DND-41 (cell line): ENCODE results near the gene TPPP.

ENCODE experiments used
- ATAC-seq: fragments of 200-7000 bp; cut with Tn5 transposase; 3 replicates; pipeline ENCODE4 v1.9.1; 2021; ENCODE audit warnings: low read depth; ENCODE audit not compliant: insufficient read depth
- DNase-seq: peaks from one replicate; pipeline ENCODE4 v3.0.0-alpha.2; 2020
- H2AFZ ChIP-seq: 2 replicates; pipeline ENCODE4 v1.6.0; 2012; ENCODE audit warnings: low read depth, low read length
- H3K27ac ChIP-seq: 2 replicates; pipeline ENCODE4 v1.5.1; 2012; ENCODE audit warnings: low read length, inconsistent platforms
- H3K27me3 ChIP-seq: fragments of 200-600 bp; sonication (generic); 2 replicates; pipeline ENCODE4 v1.6.0; 2012; ENCODE audit warnings: low read length, mild to moderate bottlenecking, inconsistent platforms; ENCODE audit not compliant: insufficient read depth, poor library complexity
- H3K36me3 ChIP-seq: 2 replicates; pipeline ENCODE4 v1.5.1; 2012; ENCODE audit warnings: low read length, inconsistent platforms; ENCODE audit not compliant: insufficient read depth
- H3K4me1 ChIP-seq: 2 replicates; pipeline ENCODE4 v1.5.1; 2012; ENCODE audit warnings: mild to moderate bottlenecking, low read length; ENCODE audit not compliant: insufficient read depth
- H3K4me2 ChIP-seq: 2 replicates; pipeline ENCODE4 v1.6.0; 2012; ENCODE audit warnings: mild to moderate bottlenecking, moderate library complexity, low read length, inconsistent platforms; ENCODE audit not compliant: insufficient read depth
- H3K4me3 ChIP-seq, 2 experiments: fragments of 200-600 bp in 1 of 2; shearing (Covaris generic) in 1 of 2; 2 replicates each; pipeline ENCODE4 v1.5.1; 2012 to 2016; ENCODE audit warnings: inconsistent platforms in 2 of 2, low read length in 2 of 2, mild to moderate bottlenecking in 2 of 2, low read depth in 1 of 2, moderate library complexity in 1 of 2
- H3K79me2 ChIP-seq: 2 replicates; pipeline ENCODE4 v1.6.0; 2012; ENCODE audit warnings: low read length, inconsistent platforms; ENCODE audit not compliant: insufficient read depth
- H3K9ac ChIP-seq: 2 replicates; pipeline ENCODE4 v1.6.0; 2012; ENCODE audit warnings: low read depth, mild to moderate bottlenecking, inconsistent platforms, low read length, moderate library complexity
- H3K9me3 ChIP-seq: 2 replicates; pipeline ENCODE4 v1.5.1; 2012; ENCODE audit warnings: low read length, moderate library complexity, mild to moderate bottlenecking, inconsistent platforms; ENCODE audit not compliant: insufficient read depth, severe bottlenecking
- H4K20me1 ChIP-seq: 2 replicates; pipeline ENCODE4 v1.6.0; 2012; ENCODE audit warnings: low read length; ENCODE audit not compliant: insufficient read depth
- CTCF ChIP-seq: IDR thresholded peaks from 2 replicates; pipeline ENCODE4 v1.5.1; 2012; ENCODE audit warnings: borderline replicate concordance, low read length, moderate library complexity, mild to moderate bottlenecking; ENCODE audit not compliant: poor library complexity, severe bottlenecking; ENCODE audit errors: extremely low read depth
- EZH2 ChIP-seq: IDR thresholded peaks from 3 replicates; pipeline ENCODE4 v1.6.1; 2012; ENCODE audit warnings: borderline replicate concordance, low read depth, mild to moderate bottlenecking, moderate library complexity, low read length, inconsistent platforms; ENCODE audit not compliant: severe bottlenecking

TPPP gene

GRCh38 chr5:640461-641330 lies 52.5 kb downstream of the TPPP start:
- H3K36me3 ChIP-seq = peaks cover 94% of the 10 kb centered on the region
- ATAC-seq = no peak
- no peak for DNase-seq

GRCh38 chr5:639584-640213 lies 53.5 kb downstream of the TPPP start:
- no peak for ATAC-seq
- no peak overlapping the region for H3K9ac ChIP-seq
- H3K4me1 ChIP-seq = no peaks in the 10 kb centered on the region
- H3K4me3 ChIP-seq = no peak overlapping the region
- TF ChIP-seq CTCF = no peak
- no peak for TF ChIP-seq EZH2
- no peaks in the 10 kb centered on the region for H3K27me3 ChIP-seq
- H3K9me3 ChIP-seq = no peaks in the 10 kb centered on the region
- no peak overlapping the region for H3K4me2 ChIP-seq
- DNase-seq = no peak
- no peak overlapping the region for H2AFZ ChIP-seq
- H3K79me2 ChIP-seq = no peaks in the 10 kb centered on the region
- H3K27ac ChIP-seq = no peak overlapping the region
- H4K20me1 ChIP-seq = peaks cover 28% of the 10 kb centered on the region
- peaks cover 95% of the 10 kb centered on the region for H3K36me3 ChIP-seq

More at GRCh38 chr5:640461-641330, 52.5 kb downstream of the TPPP start:
- no peak overlapping the region for H3K4me3 ChIP-seq
- no peak overlapping the region for H3K4me2 ChIP-seq
- no peaks in the 10 kb centered on the region for H3K4me1 ChIP-seq
- H3K79me2 ChIP-seq = no peaks in the 10 kb centered on the region
- H3K9ac ChIP-seq = no peak overlapping the region
- TF ChIP-seq CTCF (no peak), EZH2 (no peak)
- H2AFZ ChIP-seq = no peak overlapping the region
- no peak overlapping the region for H3K27ac ChIP-seq
- peaks cover 26% of the 10 kb centered on the region for H4K20me1 ChIP-seq
- no peaks in the 10 kb centered on the region for H3K27me3 ChIP-seq
- no peaks in the 10 kb centered on the region for H3K9me3 ChIP-seq

- no peak for TF ChIP-seq EZH2
- no peak for TF ChIP-seq CTCF
- Histone ChIP-seq H3K4me3 (no peak overlapping the region), H3K36me3 (peaks cover 95% of the 10 kb centered on the region), H3K9ac (no peak overlapping the region), H2AFZ (no peak overlapping the region), H3K27ac (no peak overlapping the region), H3K9me3 (no peaks in the 10 kb centered on the region), H4K20me1 (peaks cover 33% of the 10 kb centered on the region), H3K79me2 (no peaks in the 10 kb centered on the region), H3K27me3 (no peaks in the 10 kb centered on the region), H3K4me2 (no peak overlapping the region), H3K4me1 (no peaks in the 10 kb centered on the region)
- DNase-seq (no peak), ATAC-seq (no peak)
Observed at GRCh38 chr5:639253-639530, 54.0 kb downstream of the TPPP start.
